Measurements from ENCODE around the gene ZCCHC13. TPM values are rescaled to one million over a fixed set of nuclear protein-coding genes. Genes with fewer than 3 reads are reported as not detected.

The ZCCHC13 gene
- not detected in 2 replicates for total RNA-seq

DNA sequence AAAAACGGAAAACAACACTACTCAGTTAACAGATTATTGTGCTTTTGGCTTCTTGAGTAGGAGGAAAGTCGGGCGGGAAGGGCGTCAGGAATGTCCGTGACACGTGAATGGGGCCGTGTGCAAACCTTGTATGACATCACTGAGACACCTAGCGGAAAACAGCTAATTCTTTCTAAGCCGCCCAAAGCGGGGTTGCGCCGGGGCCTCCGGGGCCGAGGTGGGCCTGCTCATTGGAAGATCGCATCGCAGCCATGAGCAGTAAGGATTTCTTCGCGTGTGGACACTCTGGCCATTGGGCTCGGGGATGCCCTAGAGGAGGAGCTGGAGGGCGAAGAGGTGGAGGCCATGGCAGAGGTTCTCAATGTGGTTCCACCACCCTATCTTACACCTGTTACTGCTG is at the start of gene ZCCHC13:
ZCCHC13 (plus strand) TSS at position 165 of the 400 bp plus-strand sequence; CDS start at position 252, 87 bp downstream.

Other genes starting within 250 kb of the ZCCHC13 start
- 7.4 and 8.3 TPM in 2 replicates for gene SLC16A2, start 117.3 kb downstream of the ZCCHC13 start, total RNA-seq